HG02571 (cell line): ENCODE measurements around the gene GTPBP4.

Experiments
- ATAC-seq: cut with Tn5 transposase; IDR thresholded peaks from one replicate; pipeline ENCODE4 v1.9.1; 2021; ENCODE audit warnings: mild to moderate bottlenecking, moderate library complexity; ENCODE audit not compliant: unreplicated experiment

The GTPBP4 gene

DNA sequence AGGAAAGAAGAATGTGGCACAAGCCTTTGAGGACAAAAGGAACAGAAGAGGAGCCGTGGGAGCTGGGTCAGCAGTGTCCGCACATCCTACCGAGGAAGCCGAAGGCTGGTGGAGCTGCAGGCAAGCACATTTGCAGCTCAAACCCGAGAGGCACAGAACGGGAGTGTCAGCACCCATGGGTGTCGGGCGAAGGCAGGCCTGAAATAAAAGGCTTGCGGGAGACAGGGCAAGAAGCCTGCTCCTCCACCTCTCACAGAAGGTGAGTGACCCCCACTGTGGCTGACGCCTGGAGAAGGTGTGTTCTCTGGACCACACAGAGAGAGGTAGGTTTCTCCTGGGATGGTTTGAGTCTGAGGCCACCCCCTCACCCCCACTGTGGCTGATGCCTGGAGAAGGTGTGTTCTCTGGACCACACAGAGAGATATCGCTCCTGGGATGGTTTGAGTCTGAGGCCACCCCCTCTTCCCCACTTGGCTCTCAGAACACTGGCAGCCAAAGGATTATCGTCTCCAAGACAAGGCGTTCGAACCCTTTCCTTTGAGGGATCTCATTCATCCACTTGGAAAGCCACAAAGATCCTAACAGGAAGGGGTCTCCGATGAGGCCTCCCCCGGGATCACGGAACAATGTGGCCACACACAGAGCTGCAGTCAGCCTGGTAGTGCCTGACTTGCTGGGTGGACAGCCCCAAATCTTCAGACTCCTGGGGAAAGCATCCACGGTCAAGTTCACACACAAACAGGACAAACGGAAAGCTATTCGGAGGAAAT is 21.6 kb upstream of the GTPBP4 start:
- no peak for ATAC-seq

DNA sequence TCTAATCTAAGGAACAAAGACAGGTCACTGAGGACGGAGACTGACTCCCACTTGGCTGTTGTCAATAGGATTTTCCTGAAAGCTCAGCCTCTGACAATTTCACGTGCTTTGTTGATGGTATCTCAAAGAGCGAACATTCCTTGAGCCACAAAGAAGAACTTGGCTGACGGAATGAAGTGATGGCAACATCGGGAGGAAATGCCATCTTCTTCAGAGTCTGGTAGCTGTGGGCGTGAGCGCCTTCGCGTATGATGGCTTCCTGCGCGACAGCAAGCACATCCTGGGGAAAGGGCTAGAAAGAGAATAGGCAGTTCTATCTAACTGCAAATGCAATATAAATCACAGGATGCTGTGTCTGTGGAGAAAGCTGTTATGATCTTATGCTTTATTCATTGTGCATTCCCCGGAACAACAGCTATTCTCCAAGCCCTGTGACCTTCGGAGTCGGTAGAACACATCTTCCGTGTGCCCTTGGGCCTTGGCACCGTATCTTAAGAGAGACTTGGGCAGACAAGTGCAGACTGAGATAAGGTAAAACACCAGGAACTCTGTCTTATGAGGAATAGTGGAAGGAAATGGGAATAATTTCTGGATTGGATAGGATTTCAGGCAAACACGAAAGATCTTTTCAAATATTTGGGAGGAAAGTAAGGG is 19.6 kb upstream of the GTPBP4 start:
- ATAC-seq: no peak

DNA sequence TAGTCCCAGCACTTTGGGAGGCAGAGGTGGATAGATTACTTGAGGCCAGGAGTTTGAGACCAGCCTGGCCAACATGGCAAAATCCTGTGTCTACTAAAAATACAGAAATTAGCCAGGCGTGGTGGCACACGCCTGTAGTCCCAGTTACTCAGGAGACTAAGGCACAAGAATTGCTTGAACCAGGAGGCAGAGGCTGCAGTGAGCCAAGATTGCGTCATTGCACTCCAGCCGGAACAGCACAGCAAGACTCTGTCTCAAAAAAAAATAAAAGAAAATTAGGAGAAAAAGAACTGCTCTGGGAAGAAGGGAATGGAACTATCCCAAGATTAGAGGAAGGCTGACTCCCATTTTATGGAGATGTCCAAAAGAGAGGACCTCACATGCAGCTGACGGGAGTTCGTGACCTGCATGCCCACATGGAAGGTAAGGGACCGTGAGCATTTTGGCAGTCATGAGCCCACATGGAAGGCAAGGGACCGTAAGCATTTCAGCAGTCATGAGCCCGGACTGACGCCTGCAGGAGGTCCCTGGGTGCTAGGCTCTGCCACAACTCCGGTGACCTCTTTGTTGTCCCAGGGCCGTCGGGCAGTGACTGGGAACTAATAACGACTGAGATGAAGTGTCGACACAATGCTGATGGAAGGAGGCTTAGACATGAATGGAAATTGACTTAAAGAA is 18.6 kb upstream of the GTPBP4 start:
- no peak for ATAC-seq

DNA sequence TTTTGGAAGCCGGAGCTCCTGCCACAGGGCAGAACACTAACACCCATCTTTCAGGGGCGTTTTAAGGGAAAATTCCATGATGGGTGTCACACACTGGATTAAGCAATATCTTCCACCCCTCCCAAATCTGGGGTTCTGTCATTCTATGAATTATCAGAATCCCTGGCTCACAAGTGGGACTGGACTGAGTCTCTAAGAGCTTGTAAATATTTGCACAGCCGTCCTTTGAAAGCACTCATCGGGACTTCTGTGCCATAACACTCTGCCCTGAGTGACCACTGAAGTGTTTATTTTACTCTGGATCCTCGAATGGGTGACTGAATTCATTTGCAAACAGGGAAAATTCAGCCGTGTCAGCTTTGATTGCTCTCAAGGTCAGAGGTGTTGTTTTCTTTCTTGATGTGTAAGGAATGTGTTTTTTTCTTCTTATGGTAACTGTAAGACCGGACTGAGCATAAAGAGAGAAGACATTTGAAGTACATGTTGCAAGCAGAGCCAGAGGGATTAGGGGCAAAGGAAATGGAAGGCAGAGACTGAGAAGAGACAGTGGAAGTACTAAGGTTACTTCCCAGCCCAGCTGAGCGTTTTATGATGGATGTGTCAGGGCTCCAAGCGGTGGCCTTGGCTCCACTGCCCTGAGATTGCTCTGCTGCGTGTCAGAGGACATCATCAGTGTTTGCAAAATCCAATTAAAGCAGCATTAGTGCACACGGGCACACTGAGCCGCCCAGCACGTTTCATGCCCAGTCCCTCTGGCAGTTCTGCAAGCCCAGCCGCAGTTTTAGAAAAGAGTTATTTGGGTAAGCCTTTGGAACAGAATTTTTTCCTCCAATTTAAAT is 17.7 kb upstream of the GTPBP4 start:
- ATAC-seq: no peak

DNA sequence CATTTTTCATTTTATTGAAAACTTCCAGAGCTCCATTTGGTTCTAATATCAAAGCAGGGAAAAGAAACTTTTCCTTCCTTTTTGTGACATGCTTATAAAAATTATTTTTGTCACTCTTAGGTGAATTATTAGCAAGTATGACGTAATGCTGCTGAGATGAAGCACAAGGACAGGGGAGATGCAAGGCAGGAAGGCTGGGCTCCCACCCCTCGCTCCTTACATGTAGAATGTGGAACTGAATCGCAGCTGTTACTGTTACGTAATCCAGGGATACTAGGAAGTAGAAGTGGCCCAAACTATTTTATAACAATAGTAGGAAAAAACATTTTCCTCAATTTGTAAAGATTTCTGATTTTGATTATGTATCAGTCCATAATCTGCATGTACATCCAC is 17.1 kb upstream of the GTPBP4 start:
- ATAC-seq: no peak

DNA sequence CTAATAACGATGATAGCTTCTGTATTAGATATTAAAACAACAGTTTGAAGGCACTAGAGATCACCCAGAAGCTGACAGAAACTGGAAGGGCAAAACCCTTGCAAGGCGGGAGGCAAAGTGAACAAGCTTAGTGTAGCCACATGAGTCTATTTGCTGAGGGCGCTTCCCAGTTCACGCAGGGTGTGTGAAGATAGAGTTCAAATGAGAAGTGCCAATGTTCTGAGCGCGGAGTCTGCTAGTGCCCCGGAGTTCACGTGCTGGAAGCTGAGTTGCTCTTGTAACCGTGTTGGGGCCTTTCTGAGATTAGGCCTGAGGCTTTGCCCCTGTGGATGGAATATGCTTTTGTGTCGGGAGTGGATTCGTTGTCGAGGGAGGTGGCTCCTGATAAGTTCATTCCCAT is 16.6 kb upstream of the GTPBP4 start:
- ATAC-seq: no peak

DNA sequence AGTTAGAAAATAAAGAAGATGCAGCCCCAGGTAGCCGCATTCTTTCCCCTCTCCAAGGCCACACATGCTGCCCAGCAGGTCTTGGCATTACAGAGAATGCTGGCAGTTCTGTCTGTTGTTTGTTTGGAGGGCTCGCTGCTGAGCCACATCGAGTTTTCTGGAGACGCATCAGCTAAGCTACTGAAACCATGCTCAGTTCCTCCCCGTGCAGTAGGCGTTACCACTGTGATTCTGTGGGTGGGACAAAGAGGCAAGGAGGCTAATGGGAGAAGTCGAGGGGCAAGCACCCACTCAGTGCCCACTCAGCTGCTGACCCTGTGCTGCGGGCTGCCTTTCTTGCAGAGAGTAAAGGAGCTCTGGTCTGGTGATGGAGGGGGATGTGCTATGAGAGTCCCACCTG is 15.5 kb upstream of the GTPBP4 start:
- no peak for ATAC-seq

DNA sequence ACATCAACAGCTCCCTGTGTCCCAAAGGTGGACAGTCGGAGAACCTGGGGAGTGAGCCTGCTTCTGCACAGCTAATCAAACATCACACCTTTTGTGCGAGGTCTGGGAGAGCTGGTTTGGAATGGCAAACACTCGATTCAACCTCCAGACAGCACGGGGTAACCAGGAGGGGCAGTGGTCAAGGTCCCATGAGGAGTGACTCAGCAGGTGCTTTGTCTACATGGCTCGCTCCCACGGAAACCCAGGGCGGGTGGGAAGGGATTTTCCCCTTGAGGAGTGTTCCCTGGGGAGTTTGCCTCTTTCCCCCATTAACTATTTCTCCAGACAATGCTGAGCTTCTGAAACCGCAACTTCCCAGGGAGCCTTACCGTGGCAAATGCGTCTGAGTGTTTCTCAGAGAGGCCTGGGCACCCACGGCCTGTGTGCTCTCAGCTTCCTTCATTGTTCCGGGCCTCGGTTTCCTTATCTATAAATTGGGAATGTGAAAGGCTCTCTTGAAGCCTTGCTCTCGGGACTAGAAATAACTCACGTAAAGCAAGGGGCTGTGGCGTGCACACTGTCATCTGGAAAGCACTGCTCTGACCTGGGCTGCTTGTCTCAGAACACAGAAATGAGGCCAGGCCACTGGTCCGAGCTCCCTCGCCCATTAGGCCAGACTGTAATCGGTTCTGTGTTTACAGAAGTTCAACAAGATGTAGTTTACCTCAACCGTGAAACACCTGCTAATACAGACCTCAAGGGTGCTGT is 14.0 kb upstream of the GTPBP4 start:
- ATAC-seq: no peak

DNA sequence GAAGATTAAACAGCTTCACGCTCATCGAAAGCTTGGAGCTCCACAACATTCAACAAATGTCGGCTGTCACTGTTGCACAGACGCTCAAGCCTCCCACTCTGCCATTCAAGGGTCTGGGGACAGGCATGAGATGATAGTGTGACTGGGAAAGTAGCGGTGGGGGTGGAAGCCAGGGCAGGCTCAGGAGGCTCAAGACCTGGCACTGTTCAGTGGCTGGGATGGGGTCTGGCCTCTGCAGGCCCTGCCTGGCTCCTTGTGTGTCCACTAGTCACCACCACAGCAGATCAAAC is 13.5 kb upstream of the GTPBP4 start:
- no peak for ATAC-seq

DNA sequence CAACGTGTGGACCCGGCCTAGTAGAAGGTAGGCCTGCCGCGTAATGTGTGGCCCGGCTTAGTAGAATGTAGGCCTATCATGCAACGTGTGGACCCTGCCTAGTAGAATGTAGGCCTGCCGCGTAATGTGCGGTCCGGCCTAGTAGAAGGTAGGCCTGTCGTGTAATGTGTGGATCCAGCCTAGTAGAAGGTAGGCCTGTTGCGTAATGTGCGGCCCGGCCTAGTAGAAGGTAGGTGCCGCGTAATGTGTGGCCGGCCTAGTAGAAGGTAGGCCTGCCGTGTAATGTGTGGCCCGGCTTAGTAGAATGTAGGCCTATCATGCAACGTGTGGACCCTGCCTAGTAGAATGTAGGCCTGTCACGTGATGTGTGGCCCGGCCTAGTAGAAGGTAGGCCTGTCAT is 11.9 kb upstream of the GTPBP4 start:
- no peak for ATAC-seq

DNA sequence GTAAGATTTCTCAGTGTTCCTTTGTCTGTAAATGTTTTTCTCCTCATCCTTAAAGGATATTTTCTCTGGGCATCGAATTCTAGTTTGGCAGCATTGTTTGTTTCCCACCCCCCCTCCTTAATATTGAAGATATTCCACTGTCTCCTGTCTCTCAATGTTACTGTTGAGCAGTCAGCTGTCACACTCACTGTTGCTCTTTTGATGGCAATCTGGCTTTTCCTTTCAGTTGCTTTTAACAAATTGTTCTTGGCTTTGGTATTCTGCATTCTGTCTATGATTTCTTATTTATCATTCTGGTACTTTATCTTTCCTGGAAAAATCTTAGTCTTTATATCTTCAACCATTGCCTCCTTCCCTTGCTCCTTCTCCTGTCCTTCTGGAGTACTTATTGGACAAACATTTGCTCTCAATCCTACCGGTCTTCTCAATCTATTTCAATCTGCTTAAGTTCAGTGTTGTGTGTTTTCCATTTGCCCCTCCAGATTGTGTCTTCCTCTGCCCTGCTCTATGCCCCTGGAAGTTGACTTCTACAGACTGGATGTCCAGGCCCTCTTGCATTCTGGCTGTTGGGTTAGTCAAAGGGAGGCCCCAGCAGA is 9.3 kb upstream of the GTPBP4 start:
- no peak for ATAC-seq

DNA sequence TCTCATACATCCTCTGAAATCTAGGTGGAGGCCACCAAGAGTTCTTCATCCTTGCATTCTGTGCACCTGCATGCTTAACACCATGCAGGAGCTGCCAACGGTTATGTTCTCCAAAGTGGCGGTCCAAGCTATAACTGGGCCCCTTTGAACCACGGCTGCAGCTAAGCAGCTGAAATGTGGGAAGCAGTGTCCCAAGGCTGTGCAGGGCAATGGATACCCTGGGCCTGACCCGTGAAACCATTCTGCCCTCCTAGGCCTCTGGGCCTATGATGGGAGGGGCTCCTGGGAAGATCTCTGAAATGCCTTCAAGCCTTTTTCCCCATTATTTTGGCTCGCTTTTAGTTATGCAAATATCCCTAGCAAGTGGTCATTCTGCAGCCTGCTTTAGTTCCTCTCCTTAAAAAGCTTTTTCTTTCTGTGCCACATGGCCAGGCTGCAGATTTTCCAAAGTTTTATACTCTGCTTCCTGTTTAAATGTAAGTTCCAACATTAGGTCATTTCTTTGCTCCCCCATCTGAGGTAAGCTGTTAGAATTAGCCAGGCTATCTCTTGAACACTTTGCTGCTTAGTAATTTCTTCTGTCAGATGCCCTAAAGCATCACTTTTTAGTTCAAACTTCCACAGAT is 7.7 kb upstream of the GTPBP4 start:
- ATAC-seq: no peak

DNA sequence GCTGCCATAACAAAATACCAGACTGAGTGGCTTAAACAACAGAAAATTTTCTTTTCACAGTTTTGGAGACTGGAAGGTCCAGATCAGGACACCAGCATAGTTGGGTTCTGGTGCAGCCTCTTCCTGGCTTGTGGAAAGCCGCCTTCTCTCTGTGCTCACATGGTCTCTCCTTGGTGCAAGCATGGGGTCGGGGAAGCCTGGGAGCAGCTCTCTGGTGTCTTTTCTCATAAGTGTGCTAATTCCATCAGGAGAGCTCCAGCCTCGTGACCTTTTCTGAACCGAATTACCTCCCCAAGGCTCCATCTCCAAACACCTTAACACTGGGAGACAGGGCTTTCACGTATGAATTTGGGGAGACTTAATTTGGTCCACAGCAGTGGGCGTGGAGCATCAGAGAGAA is 4.8 kb upstream of the GTPBP4 start:
- no peak for ATAC-seq

DNA sequence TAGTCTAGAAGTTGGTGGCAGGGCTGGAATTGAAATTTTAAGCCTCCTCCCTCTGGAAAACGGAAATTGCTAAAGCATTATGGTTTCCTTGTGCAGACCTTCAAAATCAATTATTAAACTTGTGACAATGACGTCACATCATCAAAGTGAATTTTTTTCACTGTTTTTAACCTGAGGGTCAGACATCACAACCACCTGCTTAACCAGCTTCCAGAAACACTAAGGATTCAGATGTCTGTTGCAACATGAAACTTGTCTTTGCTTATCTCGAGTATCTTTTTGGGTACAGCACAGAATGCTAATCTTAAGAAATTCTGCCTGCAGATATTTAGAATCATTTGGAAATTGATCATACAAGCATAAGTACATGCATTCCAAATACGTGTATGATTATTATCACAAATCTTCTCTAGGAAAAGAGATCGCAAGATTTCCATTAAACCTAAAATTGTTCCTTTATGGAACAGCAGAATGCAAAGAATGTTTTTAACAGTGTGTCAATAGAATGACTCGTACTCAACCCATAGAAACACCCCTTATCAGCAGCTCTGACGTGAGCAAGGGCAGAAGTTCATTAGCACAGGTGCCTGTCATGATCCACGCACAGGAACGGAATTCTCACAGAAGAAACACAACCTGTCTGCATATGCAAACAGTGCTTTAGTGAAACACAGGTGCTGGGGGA is 4.1 kb upstream of the GTPBP4 start:
- no peak for ATAC-seq

DNA sequence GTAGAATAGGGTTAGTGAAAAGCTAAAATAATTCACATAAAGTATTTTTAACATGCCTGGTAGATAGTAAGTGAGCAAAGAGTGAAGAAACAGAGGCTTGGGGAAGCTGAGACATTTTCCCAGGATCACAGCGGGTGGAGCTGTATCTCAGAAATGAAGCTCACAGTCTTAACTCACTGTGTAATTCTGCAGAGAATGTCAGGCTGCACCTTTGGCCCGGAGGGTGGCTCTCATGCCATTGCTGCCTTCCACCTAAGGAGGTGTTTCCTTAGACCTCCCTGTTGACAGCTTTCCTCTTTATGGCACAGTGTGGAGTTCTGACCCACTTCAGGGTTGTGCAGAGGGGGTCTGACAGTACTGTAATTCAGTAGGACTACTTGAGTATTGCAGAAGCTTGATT is 2.9 kb upstream of the GTPBP4 start:
- ATAC-seq: no peak

DNA sequence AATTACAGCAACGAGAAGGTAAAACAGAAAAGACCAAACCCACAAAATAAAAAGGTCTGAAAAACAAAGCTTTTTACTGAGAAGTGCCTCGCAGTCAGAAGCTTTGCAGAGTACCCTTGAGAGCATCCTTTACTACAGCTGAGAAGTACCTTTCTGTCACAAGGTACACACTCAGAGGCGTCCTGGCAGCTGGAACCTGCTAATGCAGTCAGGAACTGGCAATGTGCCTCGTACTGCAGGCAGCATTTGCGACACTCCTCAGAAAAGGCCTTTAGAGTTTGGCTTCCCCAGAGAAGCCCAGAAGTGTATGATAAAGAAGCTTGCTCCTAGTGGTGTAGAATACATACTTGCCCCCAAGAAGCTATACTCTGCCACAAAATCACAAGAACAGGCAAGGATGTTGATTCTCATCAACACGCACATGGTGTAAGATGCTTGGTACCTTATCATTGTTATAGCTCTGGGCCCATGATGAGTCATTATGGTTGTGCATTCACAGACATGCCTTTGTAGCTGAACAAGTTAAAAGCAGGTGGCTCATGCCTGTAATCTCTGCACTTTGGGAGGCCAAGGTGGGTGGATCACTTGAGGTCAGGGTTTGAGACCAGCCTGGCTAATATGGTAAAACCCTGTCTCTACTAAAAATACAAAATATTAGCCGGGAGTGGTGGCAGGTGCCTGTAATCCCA is 2.0 kb upstream of the GTPBP4 start:
- no peak for ATAC-seq

DNA sequence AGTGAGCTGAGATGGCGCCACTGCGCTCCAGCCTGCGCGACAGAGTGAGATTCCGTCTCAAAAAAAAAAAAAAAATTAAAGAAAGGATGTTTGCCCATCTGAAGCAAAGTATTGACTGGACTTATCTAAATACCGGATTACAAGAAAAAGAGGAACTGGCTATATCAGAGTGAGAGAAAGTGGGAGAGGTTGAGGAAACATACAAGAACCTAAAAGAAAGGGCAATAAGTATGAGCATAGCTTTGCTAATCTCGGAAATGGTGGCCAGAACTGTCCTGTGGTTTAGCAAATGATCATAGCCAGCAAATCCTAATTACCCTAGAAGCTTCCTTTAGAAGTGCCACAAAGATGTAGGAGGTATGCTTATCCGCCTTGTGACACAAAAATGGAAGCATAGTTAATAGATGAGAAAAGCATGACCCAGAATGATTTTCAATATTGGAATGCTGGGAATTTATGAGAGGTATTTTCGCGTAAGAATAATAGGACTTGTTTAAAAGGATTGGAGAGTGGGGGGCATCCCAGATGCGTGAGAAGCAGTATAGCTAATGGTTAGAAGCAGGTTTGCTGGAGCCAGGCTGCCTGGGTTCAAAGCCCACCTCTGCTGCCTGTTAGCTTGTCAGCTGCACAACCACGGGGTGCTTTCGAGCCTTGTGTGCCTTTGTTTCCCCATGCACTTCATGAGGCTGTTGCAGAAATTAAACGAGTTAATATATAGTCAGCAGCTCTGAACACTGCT is 1.2 kb upstream of the GTPBP4 start:
- no peak for ATAC-seq

DNA sequence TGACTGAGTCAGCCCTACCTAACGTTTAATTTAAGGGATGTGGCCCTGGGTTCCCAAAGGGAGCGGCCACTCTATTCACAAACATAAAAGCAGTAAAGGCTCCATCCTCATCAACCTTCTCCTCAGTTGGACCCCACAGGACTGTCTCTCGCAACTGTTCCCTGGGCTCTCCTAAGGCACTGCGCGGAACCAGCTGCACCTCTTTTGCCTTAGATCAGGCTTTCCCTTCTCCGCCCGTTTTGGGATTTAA is 689 bp upstream of the GTPBP4 start:
- ATAC-seq: peak; percentile 2
